ENCODE measurements around the gene PAPPA.

DNA sequence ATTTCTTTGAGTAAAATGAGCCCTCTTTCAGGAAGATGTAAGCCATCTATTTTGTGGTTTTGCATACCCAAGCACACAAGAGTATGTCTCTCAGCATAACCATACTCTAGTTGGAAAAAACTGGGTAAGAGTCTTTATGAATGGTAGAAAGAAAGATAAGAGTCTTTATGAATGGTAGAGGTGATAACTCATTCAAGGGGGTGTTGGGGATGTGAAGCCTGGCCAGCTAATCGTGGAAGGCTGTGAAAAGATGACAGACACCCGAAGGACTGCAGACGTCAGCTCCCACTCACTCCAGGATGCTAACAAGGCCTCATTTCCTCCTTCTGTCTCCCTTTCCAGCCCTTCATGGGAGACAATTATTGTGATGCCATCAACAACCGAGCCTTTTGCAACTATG lies 228.5 kb downstream of the PAPPA start:
- TF ChIP-seq POLR2A (IDR thresholded peaks at IDR 0.05; ENCODE audit: low read depth, low read length) (no peak), POLR2AphosphoS5 (IDR thresholded peaks at IDR 0.05; ENCODE audit: low read depth, low read length) (no peak), TAF1 (IDR thresholded peaks at IDR 0.05; ENCODE audit: low read depth, low read length) (no peak), POU2F2 (IDR thresholded peaks at IDR 0.05; ENCODE audit: low read depth, low read length) (no peak), PAX5 (IDR thresholded peaks at IDR 0.05; ENCODE audit: insufficient read depth, low read length, severe bottlenecking) (no peak), SPI1 (IDR thresholded peaks at IDR 0.05; ENCODE audit: low read depth, low read length) (no peak)
